GM12874 (cell line): Measurements from ENCODE around the gene CUL1.

ENCODE experiments used
- TF ChIP-seq, protein P1 (sequence below): IDR thresholded peaks from 2 replicates; pipeline ENCODE4 v1.5.1; 2011; ENCODE audit warnings: low read depth, mild to moderate bottlenecking, control low read depth, low read length, moderate library complexity; ENCODE audit not compliant: insufficient read depth

CUL1 gene

DNA sequence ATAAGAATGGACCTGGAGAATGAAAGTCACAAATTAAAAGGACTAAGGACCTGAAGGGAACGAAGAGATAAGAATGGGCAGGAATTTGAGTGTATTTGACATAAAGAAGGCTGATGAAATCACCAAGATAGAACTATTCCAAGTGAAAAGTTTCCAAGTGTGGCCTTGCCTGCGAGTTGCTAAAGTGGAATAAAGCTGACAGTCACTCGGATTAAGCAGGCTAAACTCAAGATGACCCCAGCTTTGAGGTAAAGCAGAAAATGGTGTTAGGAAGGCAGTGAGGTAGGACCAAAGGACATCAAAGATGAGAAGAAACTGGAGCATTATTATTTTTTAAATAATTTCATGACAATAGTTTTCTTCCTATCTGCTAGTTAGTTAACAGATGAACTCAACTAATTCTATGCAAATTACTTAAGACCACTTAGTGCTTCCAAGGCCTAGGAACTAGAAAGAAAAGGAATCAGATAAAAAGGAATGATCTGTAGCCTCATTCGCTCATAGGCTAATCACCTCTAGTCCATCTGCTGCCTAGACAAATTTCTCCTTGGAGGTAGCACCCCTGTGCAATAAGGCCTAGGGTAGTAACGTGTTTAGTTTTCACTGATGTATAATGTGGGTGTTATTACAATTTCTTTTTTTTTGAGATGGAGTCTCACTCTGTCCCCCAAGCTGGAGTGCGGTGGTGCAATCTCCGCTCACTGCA is 150.8 kb downstream of the CUL1 start:
- TF ChIP-seq, protein P1, sequence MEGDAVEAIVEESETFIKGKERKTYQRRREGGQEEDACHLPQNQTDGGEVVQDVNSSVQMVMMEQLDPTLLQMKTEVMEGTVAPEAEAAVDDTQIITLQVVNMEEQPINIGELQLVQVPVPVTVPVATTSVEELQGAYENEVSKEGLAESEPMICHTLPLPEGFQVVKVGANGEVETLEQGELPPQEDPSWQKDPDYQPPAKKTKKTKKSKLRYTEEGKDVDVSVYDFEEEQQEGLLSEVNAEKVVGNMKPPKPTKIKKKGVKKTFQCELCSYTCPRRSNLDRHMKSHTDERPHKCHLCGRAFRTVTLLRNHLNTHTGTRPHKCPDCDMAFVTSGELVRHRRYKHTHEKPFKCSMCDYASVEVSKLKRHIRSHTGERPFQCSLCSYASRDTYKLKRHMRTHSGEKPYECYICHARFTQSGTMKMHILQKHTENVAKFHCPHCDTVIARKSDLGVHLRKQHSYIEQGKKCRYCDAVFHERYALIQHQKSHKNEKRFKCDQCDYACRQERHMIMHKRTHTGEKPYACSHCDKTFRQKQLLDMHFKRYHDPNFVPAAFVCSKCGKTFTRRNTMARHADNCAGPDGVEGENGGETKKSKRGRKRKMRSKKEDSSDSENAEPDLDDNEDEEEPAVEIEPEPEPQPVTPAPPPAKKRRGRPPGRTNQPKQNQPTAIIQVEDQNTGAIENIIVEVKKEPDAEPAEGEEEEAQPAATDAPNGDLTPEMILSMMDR: no peak

DNA sequence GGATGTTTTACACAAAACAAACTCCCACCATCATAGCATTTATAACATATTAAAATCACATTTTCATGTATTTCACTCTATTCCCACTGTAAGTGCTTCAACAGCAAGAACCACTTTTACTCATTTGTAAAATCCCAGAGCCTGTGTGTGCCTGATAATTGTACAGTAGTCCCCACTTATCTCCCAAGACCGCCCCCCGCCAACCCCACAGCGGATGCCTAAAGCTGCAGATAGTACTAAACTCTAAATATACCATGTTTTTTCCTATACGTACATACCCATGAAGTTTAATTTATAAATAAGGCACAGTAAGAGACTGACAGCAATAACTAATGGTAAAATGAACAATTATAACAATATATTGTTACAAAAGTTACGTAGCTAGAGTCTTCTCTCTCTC is 151.9 kb downstream of the CUL1 start:
- TF ChIP-seq, protein P1: no peak
